ENCODE measurements around the gene FN1.

Gene FN1

GRCh38 chr2:215434447-215435279, 1.2 kb downstream of the FN1 start:
- CTCF ChIA-PET = no interaction called here
- no peaks in the 10 kb centered on the region for H3K36me3 Mint-ChIP-seq
- no peak overlapping the region for H3K27ac Mint-ChIP-seq
- DNase-seq = no peak
- peaks cover 14% of the 10 kb centered on the region for H3K4me1 Mint-ChIP-seq
- H3K27me3 Mint-ChIP-seq = peaks cover 69% of the 10 kb centered on the region
- no peaks in the 10 kb centered on the region for H3K9me3 Mint-ChIP-seq
- peak overlapping the region; percentile 61 for H3K4me3 Mint-ChIP-seq

- no peak for DNase-seq
- CTCF ChIA-PET = no interaction called here
- Mint-ChIP-seq H3K27me3 (peaks cover 65% of the 10 kb centered on the region), H3K36me3 (no peaks in the 10 kb centered on the region), H3K27ac (no peak overlapping the region), H3K4me3 (no peak overlapping the region), H3K4me1 (peaks cover 14% of the 10 kb centered on the region), H3K9me3 (no peaks in the 10 kb centered on the region)
Observed at GRCh38 chr2:215432759-215433594, 2.9 kb downstream of the FN1 start.

- H3K27me3 Mint-ChIP-seq = peaks cover 57% of the 10 kb centered on the region
- CTCF ChIA-PET = no interaction called here
- peaks cover 13% of the 10 kb centered on the region for H3K4me1 Mint-ChIP-seq
- H3K4me3 Mint-ChIP-seq = no peak overlapping the region
- H3K27ac Mint-ChIP-seq = no peak overlapping the region
- DNase-seq = no peak
- no peaks in the 10 kb centered on the region for H3K36me3 Mint-ChIP-seq
- H3K9me3 Mint-ChIP-seq = no peaks in the 10 kb centered on the region
Observed at GRCh38 chr2:215431778-215432758, 3.8 kb downstream of the FN1 start.

GRCh38 chr2:215431290-215431689, 4.6 kb downstream of the FN1 start:
- H3K4me1 Mint-ChIP-seq = peaks cover 6% of the 10 kb centered on the region
- CTCF ChIA-PET = no interaction called here
- peaks cover 49% of the 10 kb centered on the region for H3K27me3 Mint-ChIP-seq
- no peak overlapping the region for H3K4me3 Mint-ChIP-seq
- H3K27ac Mint-ChIP-seq = no peak overlapping the region
- no peak for DNase-seq
- no peaks in the 10 kb centered on the region for H3K9me3 Mint-ChIP-seq
- H3K36me3 Mint-ChIP-seq = no peaks in the 10 kb centered on the region

GRCh38 chr2:215430528-215431187, 5.2 kb downstream of the FN1 start:
- Mint-ChIP-seq H3K27ac (no peak overlapping the region), H3K36me3 (no peaks in the 10 kb centered on the region), H3K4me3 (no peak overlapping the region), H3K27me3 (peaks cover 46% of the 10 kb centered on the region), H3K9me3 (no peaks in the 10 kb centered on the region), H3K4me1 (peaks cover 6% of the 10 kb centered on the region)
- DNase-seq = no peak
- CTCF ChIA-PET = no interaction called here

GRCh38 chr2:215429424-215429823, 6.4 kb downstream of the FN1 start:
- no peak for DNase-seq
- Mint-ChIP-seq H3K4me1 (no peaks in the 10 kb centered on the region), H3K4me3 (no peak overlapping the region), H3K27ac (no peak overlapping the region), H3K9me3 (no peaks in the 10 kb centered on the region), H3K27me3 (peaks cover 40% of the 10 kb centered on the region), H3K36me3 (no peaks in the 10 kb centered on the region)
- CTCF ChIA-PET = no interaction called here

GRCh38 chr2:215428060-215428910, 7.6 kb downstream of the FN1 start:
- Mint-ChIP-seq H3K4me1 (no peaks in the 10 kb centered on the region), H3K36me3 (no peaks in the 10 kb centered on the region), H3K27ac (no peak overlapping the region), H3K27me3 (peaks cover 37% of the 10 kb centered on the region), H3K4me3 (no peak overlapping the region), H3K9me3 (no peaks in the 10 kb centered on the region)
- CTCF ChIA-PET = no interaction called here
- DNase-seq = no peak

GRCh38 chr2:215427585-215427984, 8.3 kb downstream of the FN1 start:
- Mint-ChIP-seq H3K4me3 (no peak overlapping the region), H3K9me3 (no peaks in the 10 kb centered on the region), H3K36me3 (no peaks in the 10 kb centered on the region), H3K27ac (no peak overlapping the region), H3K4me1 (no peaks in the 10 kb centered on the region), H3K27me3 (peaks cover 35% of the 10 kb centered on the region)
- CTCF ChIA-PET = no interaction called here
- DNase-seq = no peak

GRCh38 chr2:215425021-215425782, 10.7 kb downstream of the FN1 start:
- H3K27me3 Mint-ChIP-seq = peaks cover 28% of the 10 kb centered on the region
- DNase-seq = no peak
- H3K4me3 Mint-ChIP-seq = no peak overlapping the region
- H3K36me3 Mint-ChIP-seq = no peaks in the 10 kb centered on the region
- CTCF ChIA-PET = interaction anchor here (0.7 kb wide), 1 partner anchor 477 kb away, joined by 3 read pairs; no protein-coding TSS in a partner anchor
- no peaks in the 10 kb centered on the region for H3K4me1 Mint-ChIP-seq
- no peak overlapping the region for H3K27ac Mint-ChIP-seq
- H3K9me3 Mint-ChIP-seq = no peaks in the 10 kb centered on the region

GRCh38 chr2:215423928-215424540, 11.8 kb downstream of the FN1 start:
- H3K4me3 Mint-ChIP-seq = no peak overlapping the region
- no peaks in the 10 kb centered on the region for H3K4me1 Mint-ChIP-seq
- CTCF ChIA-PET = interaction anchor here (0.7 kb wide), 2 partner anchors 159 to 478 kb away, joined by 3 read pairs; no protein-coding TSS in a partner anchor
- H3K9me3 Mint-ChIP-seq = no peaks in the 10 kb centered on the region
- DNase-seq = no peak
- no peaks in the 10 kb centered on the region for H3K36me3 Mint-ChIP-seq
- peaks cover 26% of the 10 kb centered on the region for H3K27me3 Mint-ChIP-seq
- H3K27ac Mint-ChIP-seq = no peak overlapping the region

- Mint-ChIP-seq H3K27ac (no peak overlapping the region), H3K27me3 (peaks cover 20% of the 10 kb centered on the region), H3K4me3 (no peak overlapping the region), H3K9me3 (no peaks in the 10 kb centered on the region), H3K4me1 (no peaks in the 10 kb centered on the region), H3K36me3 (no peaks in the 10 kb centered on the region)
- CTCF ChIA-PET = interaction anchor here (0.7 kb wide), 1 partner anchor 158 kb away, joined by 3 read pairs; no protein-coding TSS in a partner anchor
- no peak for DNase-seq
Observed at GRCh38 chr2:215423234-215423633, 12.6 kb downstream of the FN1 start.

- H3K4me3 Mint-ChIP-seq = no peak overlapping the region
- no peaks in the 10 kb centered on the region for H3K36me3 Mint-ChIP-seq
- H3K27me3 Mint-ChIP-seq = peaks cover 17% of the 10 kb centered on the region
- no peaks in the 10 kb centered on the region for H3K4me1 Mint-ChIP-seq
- CTCF ChIA-PET = no interaction called here
- H3K9me3 Mint-ChIP-seq = no peaks in the 10 kb centered on the region
- no peak for DNase-seq
- no peak overlapping the region for H3K27ac Mint-ChIP-seq
Observed at GRCh38 chr2:215422676-215423075, 13.2 kb downstream of the FN1 start.

Data from activated naive CD4-positive, alpha-beta T cell treated with anti-CD3 and anti-CD28 coated beads, Interleukin-2, amount 10 ng/mL, durations not matched to agents 7 days and 5 days (primary cell).